Natural killer cell treated with Interleukin-12 subunit alpha and Interleukin-12 subunit beta and Interleukin-15 and Interleukin-18, amount 100 ng/mL, for 72 hours (primary cell): ENCODE measurements around the gene JDP2. TPM values are rescaled to one million over a fixed set of nuclear protein-coding genes. Genes with fewer than 3 reads are reported as not detected.
"Not testable (repeated sequence)": the region's sequence is repeated elsewhere in the genome, so short reads cannot be mapped to it uniquely, and the experiment has no call there.

ENCODE experiments used
- ATAC-seq, 2 donors: fragments of 150-1000 bp; cut with Tn5 transposase in 1 of 2; sonication (Bioruptor Pico), chemical (Tn5 transposase) in 1 of 2; 2 replicates each; pipeline ENCODE4 v1.10.0; 2021
- DNase-seq: peaks from one replicate; pipeline ENCODE4 v3.0.0; 2022; ENCODE audit warnings: low spot score
- H3K27ac Mint-ChIP-seq, 2 donors: 1 replicate in 1 of 2; 2 replicates in 1 of 2; pipeline ENCODE4 v1.8.0; 2022; ENCODE audit warnings: mixed read lengths in 2 of 2, mild to moderate bottlenecking in 1 of 2, moderate library complexity in 1 of 2
- H3K27me3 Mint-ChIP-seq, 2 donors: 1 replicate in 1 of 2; 2 replicates in 1 of 2; pipeline ENCODE4 v1.8.0; 2022; ENCODE audit warnings: mixed read lengths in 2 of 2
- H3K36me3 Mint-ChIP-seq: one replicate; pipeline ENCODE4 v1.8.0; 2022; ENCODE audit warnings: mixed read lengths
- H3K4me1 Mint-ChIP-seq, 2 donors: 1 replicate in 1 of 2; 2 replicates in 1 of 2; pipeline ENCODE4 v1.8.0; 2022; ENCODE audit warnings: low read depth in 2 of 2, mixed read lengths in 2 of 2, mild to moderate bottlenecking in 1 of 2
- H3K4me3 Mint-ChIP-seq: one replicate; pipeline ENCODE4 v1.8.0; 2022; ENCODE audit warnings: mixed read lengths
- H3K9me3 Mint-ChIP-seq: 2 replicates; pipeline ENCODE4 v1.8.0; 2022; ENCODE audit warnings: mixed read lengths
- total RNA-seq, 2 donors: library from RNA; stranded (reverse); gene quantifications; one replicate each; pipeline ENCODE4 v1.2.3, GENCODE V29; 2022

The JDP2 gene
- total RNA-seq, 2 donors from 2014 or later = 0.61 to 0.83 TPM

- DNase-seq = peak; percentile 56
- no peaks in the 10 kb centered on the region for H3K9me3 Mint-ChIP-seq
- ATAC-seq = peak; percentile 46 to 51
- no peaks in the 10 kb centered on the region for H3K36me3 Mint-ChIP-seq
- H3K27me3 Mint-ChIP-seq = peaks cover 0 to 2% of the 10 kb centered on the region in 2 donors
- peaks cover 7 to 8% of the 10 kb centered on the region in 2 donors for H3K4me1 Mint-ChIP-seq
- no peak overlapping the region for H3K4me3 Mint-ChIP-seq
- H3K27ac Mint-ChIP-seq = peak overlapping the region in 1 of 2 donors; percentile 3
Observed at GRCh38 chr14:75459099-75459741, 31.4 kb downstream of the JDP2 start.

- Mint-ChIP-seq H3K9me3 (no peaks in the 10 kb centered on the region), H3K36me3 (no peaks in the 10 kb centered on the region), H3K4me3 (no peak overlapping the region), H3K4me1 (peaks cover 7 to 8% of the 10 kb centered on the region in 2 donors), H3K27me3 (no peaks in the 10 kb centered on the region), H3K27ac (peak overlapping the region in 1 of 2 donors; percentile 39)
- ATAC-seq (no peak), DNase-seq (peak; percentile 6)
Observed at GRCh38 chr14:75459791-75460190, 32.0 kb downstream of the JDP2 start.

GRCh38 chr14:75460394-75460793 is 32.6 kb downstream of the JDP2 start:
- H3K36me3 Mint-ChIP-seq = no peaks in the 10 kb centered on the region
- H3K27me3 Mint-ChIP-seq = no peaks in the 10 kb centered on the region
- H3K9me3 Mint-ChIP-seq = no peaks in the 10 kb centered on the region
- H3K27ac Mint-ChIP-seq = peak overlapping the region in 1 of 2 donors; percentile 39
- peaks cover 7 to 8% of the 10 kb centered on the region in 2 donors for H3K4me1 Mint-ChIP-seq
- peak; percentile 13 for DNase-seq
- no peak for ATAC-seq
- no peak overlapping the region for H3K4me3 Mint-ChIP-seq

- Mint-ChIP-seq H3K4me3 (no peak overlapping the region), H3K9me3 (no peaks in the 10 kb centered on the region), H3K27ac (peak overlapping the region in 1 of 2 donors; percentile 43), H3K36me3 (no peaks in the 10 kb centered on the region), H3K4me1 (peaks cover 7 to 8% of the 10 kb centered on the region in 2 donors), H3K27me3 (no peaks in the 10 kb centered on the region)
- peak; percentile 45 for DNase-seq
- ATAC-seq = no peak
Observed at GRCh38 chr14:75461303-75461702, 33.5 kb downstream of the JDP2 start.

GRCh38 chr14:75461755-75462349 is 34.0 kb downstream of the JDP2 start:
- Mint-ChIP-seq H3K27ac (peak overlapping the region in 1 of 2 donors; percentile 43), H3K9me3 (no peaks in the 10 kb centered on the region), H3K4me3 (no peak overlapping the region), H3K27me3 (no peaks in the 10 kb centered on the region), H3K4me1 (peaks cover 12 to 13% of the 10 kb centered on the region in 2 donors), H3K36me3 (no peaks in the 10 kb centered on the region)
- DNase-seq (no peak), ATAC-seq (no peak)

- Mint-ChIP-seq H3K9me3 (no peaks in the 10 kb centered on the region), H3K27me3 (no peaks in the 10 kb centered on the region), H3K27ac (no peak overlapping the region), H3K4me1 (peaks cover 6 to 10% of the 10 kb centered on the region in 2 donors), H3K4me3 (no peak overlapping the region), H3K36me3 (no peaks in the 10 kb centered on the region)
- no peak for ATAC-seq
- no peak for DNase-seq
Observed at GRCh38 chr14:75464626-75465025, 36.8 kb downstream of the JDP2 start.

GRCh38 chr14:75467763-75468162 is 39.9 kb downstream of the JDP2 start:
- ATAC-seq (no peak), DNase-seq (no peak)
- H3K36me3 Mint-ChIP-seq = no peaks in the 10 kb centered on the region
- H3K9me3 Mint-ChIP-seq = no peaks in the 10 kb centered on the region
- no peak overlapping the region for H3K4me3 Mint-ChIP-seq
- no peak overlapping the region for H3K27ac Mint-ChIP-seq
- H3K27me3 Mint-ChIP-seq = peaks cover 0 to 1% of the 10 kb centered on the region in 2 donors
- peaks cover 6 to 10% of the 10 kb centered on the region in 2 donors for H3K4me1 Mint-ChIP-seq

GRCh38 chr14:75469164-75469563 is 41.3 kb downstream of the JDP2 start:
- H3K4me1 Mint-ChIP-seq = peaks cover 6 to 10% of the 10 kb centered on the region in 2 donors
- no peak overlapping the region for H3K4me3 Mint-ChIP-seq
- no peaks in the 10 kb centered on the region for H3K9me3 Mint-ChIP-seq
- peaks cover 0 to 9% of the 10 kb centered on the region in 2 donors for H3K27me3 Mint-ChIP-seq
- H3K27ac Mint-ChIP-seq = no peak overlapping the region
- DNase-seq (no peak), ATAC-seq (no peak)
- no peaks in the 10 kb centered on the region for H3K36me3 Mint-ChIP-seq

GRCh38 chr14:75469606-75470237 is 41.9 kb downstream of the JDP2 start:
- Mint-ChIP-seq H3K27me3 (peaks cover 0 to 9% of the 10 kb centered on the region in 2 donors), H3K27ac (no peak overlapping the region)

GRCh38 chr14:75470238-75470797 is 42.5 kb downstream of the JDP2 start:
- no peaks in the 10 kb centered on the region for H3K36me3 Mint-ChIP-seq
- no peaks in the 10 kb centered on the region for H3K9me3 Mint-ChIP-seq
- peaks cover 6 to 10% of the 10 kb centered on the region in 2 donors for H3K4me1 Mint-ChIP-seq
- H3K27ac Mint-ChIP-seq = no peak overlapping the region
- no peak for ATAC-seq
- no peak overlapping the region for H3K4me3 Mint-ChIP-seq
- peaks cover 3 to 9% of the 10 kb centered on the region in 2 donors for H3K27me3 Mint-ChIP-seq
- no peak for DNase-seq

More at GRCh38 chr14:75469606-75470237, 41.9 kb downstream of the JDP2 start:
- H3K4me1 Mint-ChIP-seq = peaks cover 6 to 10% of the 10 kb centered on the region in 2 donors
- ATAC-seq = no peak
- H3K4me3 Mint-ChIP-seq = no peak overlapping the region
- H3K36me3 Mint-ChIP-seq = no peaks in the 10 kb centered on the region
- H3K9me3 Mint-ChIP-seq = no peaks in the 10 kb centered on the region
- peak; percentile 40 for DNase-seq

GRCh38 chr14:75471059-75471458 is 43.2 kb downstream of the JDP2 start:
- H3K4me3 Mint-ChIP-seq = no peak overlapping the region
- no peaks in the 10 kb centered on the region for H3K36me3 Mint-ChIP-seq
- H3K4me1 Mint-ChIP-seq = peaks cover 6 to 10% of the 10 kb centered on the region in 2 donors
- H3K27me3 Mint-ChIP-seq = peaks cover 3 to 9% of the 10 kb centered on the region in 2 donors
- no peaks in the 10 kb centered on the region for H3K9me3 Mint-ChIP-seq
- no peak for ATAC-seq
- DNase-seq = peak; percentile 25
- H3K27ac Mint-ChIP-seq = peak overlapping the region in 1 of 2 donors; percentile 46

GRCh38 chr14:75474127-75474526 is 46.3 kb downstream of the JDP2 start:
- ATAC-seq, H3K4me3 Mint-ChIP-seq, H3K36me3 Mint-ChIP-seq, H3K4me1 Mint-ChIP-seq, H3K27me3 Mint-ChIP-seq, H3K9me3 Mint-ChIP-seq, H3K27ac Mint-ChIP-seq: not testable (repeated sequence)
- DNase-seq = peak; percentile 12

GRCh38 chr14:75476274-75476995 is 48.6 kb downstream of the JDP2 start:
- no peaks in the 10 kb centered on the region for H3K36me3 Mint-ChIP-seq
- ATAC-seq = no peak
- H3K4me3 Mint-ChIP-seq = no peak overlapping the region
- DNase-seq = peak; percentile 58
- no peaks in the 10 kb centered on the region for H3K4me1 Mint-ChIP-seq
- H3K27ac Mint-ChIP-seq = no peak overlapping the region
- H3K27me3 Mint-ChIP-seq = peaks cover 9 to 25% of the 10 kb centered on the region in 2 donors
- H3K9me3 Mint-ChIP-seq = no peaks in the 10 kb centered on the region
